ENCODE results near the gene MYO1F.

Gene MYO1F

DNA sequence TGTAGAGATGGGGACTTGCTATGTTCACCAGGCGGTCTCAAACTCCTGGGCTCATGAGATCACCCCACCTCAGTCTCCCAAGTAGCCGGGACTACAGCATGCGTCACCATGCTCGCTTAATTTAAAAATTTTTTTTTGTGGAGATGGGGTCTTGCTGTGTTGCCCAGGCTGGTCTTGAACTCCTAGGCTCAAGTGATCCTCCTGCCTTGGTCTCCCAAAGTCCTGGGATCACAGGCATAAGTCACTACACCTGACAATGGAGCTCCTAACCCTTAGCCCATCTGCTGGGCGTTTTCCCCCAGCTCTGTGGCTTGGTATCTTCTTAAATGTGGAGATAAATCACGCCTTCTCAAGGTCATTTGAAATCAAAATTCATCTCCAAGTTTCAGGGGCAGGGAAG lies 39.6 kb upstream of the MYO1F start:
- H3K9ac ChIP-seq = no peak overlapping the region
- no peak overlapping the region for H2AFZ ChIP-seq
- H3K36me3 ChIP-seq (ENCODE audit: control insufficient read depth, insufficient read depth, low read length) = no peaks in the 10 kb centered on the region
- H3K79me2 ChIP-seq = no peaks in the 10 kb centered on the region
- H3K4me3 ChIP-seq (ENCODE audit: low read depth, low read length) = no peak overlapping the region
- no peaks in the 10 kb centered on the region for H3K9me3 ChIP-seq (ENCODE audit: control insufficient read depth, low read length)
- no peaks in the 10 kb centered on the region for H3K4me1 ChIP-seq
- no peaks in the 10 kb centered on the region for H3K27me3 ChIP-seq (ENCODE audit: control insufficient read depth, insufficient read depth, low read length)
- no peak overlapping the region for H3K4me2 ChIP-seq (ENCODE audit: low read length)
- no peak overlapping the region for H3K27ac ChIP-seq
- TF ChIP-seq, protein P1, sequence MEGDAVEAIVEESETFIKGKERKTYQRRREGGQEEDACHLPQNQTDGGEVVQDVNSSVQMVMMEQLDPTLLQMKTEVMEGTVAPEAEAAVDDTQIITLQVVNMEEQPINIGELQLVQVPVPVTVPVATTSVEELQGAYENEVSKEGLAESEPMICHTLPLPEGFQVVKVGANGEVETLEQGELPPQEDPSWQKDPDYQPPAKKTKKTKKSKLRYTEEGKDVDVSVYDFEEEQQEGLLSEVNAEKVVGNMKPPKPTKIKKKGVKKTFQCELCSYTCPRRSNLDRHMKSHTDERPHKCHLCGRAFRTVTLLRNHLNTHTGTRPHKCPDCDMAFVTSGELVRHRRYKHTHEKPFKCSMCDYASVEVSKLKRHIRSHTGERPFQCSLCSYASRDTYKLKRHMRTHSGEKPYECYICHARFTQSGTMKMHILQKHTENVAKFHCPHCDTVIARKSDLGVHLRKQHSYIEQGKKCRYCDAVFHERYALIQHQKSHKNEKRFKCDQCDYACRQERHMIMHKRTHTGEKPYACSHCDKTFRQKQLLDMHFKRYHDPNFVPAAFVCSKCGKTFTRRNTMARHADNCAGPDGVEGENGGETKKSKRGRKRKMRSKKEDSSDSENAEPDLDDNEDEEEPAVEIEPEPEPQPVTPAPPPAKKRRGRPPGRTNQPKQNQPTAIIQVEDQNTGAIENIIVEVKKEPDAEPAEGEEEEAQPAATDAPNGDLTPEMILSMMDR (IDR thresholded peaks at IDR 0.05) = no peak

DNA sequence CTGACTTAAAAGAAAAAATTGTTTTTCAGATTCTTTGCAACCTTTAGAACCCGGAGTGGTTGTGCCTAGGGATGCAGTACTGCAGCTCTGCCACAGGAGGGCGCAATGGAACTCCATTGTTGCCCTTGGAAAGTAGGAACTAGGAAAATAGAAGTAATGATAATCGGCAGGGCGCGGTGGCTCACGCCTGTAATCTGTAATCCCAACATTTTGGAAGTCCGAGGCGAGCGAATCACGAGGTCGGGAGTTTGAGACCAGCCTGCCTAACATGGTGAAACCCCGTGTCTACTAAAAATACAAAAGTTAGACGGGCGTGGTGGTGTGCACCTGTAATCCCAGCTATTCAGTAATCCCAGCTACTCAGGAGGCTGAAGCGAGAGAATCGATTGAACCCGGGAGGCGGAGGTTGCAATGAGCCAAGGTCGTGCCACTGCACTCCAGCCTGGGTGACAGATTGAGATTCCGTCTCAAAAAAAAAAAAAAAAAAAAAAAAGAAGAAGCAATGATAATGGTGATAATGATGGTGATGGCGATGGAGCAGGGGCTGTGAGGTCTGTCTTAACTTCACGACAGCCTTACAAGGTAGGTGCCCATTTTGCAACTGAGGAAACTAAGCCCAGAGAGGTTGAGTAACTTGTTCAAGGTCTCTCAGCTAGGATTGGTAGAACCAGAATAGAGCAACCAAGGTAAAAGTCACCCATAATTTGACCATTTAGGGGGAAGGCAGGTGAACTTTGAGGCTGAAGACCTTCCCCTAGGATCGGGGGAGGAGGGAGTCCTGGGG lies 38.8 kb upstream of the MYO1F start:
- Histone ChIP-seq H3K27me3 (ENCODE audit: control insufficient read depth, insufficient read depth, low read length) (no peaks in the 10 kb centered on the region), H2AFZ (no peak overlapping the region), H3K36me3 (ENCODE audit: control insufficient read depth, insufficient read depth, low read length) (no peaks in the 10 kb centered on the region), H3K4me3 (ENCODE audit: low read depth, low read length) (no peak overlapping the region), H3K27ac (no peak overlapping the region), H3K9me3 (ENCODE audit: control insufficient read depth, low read length) (no peaks in the 10 kb centered on the region), H3K79me2 (no peaks in the 10 kb centered on the region), H3K4me1 (no peaks in the 10 kb centered on the region), H3K9ac (no peak overlapping the region), H3K4me2 (ENCODE audit: low read length) (no peak overlapping the region)
- TF ChIP-seq, protein P1 (IDR thresholded peaks at IDR 0.05) = peak; percentile 72

GRCh38 chr19:8615024-8615423 lies 37.8 kb upstream of the MYO1F start:
- no peak overlapping the region for H3K9ac ChIP-seq
- H3K27ac ChIP-seq = no peak overlapping the region
- H3K4me1 ChIP-seq = no peaks in the 10 kb centered on the region
- H2AFZ ChIP-seq = no peak overlapping the region
- H3K9me3 ChIP-seq (ENCODE audit: control insufficient read depth, low read length) = no peaks in the 10 kb centered on the region
- no peak overlapping the region for H3K4me3 ChIP-seq (ENCODE audit: low read depth, low read length)
- TF ChIP-seq, protein P1 (IDR thresholded peaks at IDR 0.05) = no peak
- no peaks in the 10 kb centered on the region for H3K27me3 ChIP-seq (ENCODE audit: control insufficient read depth, insufficient read depth, low read length)
- H3K36me3 ChIP-seq (ENCODE audit: control insufficient read depth, insufficient read depth, low read length) = no peaks in the 10 kb centered on the region
- H3K4me2 ChIP-seq (ENCODE audit: low read length) = no peak overlapping the region
- no peaks in the 10 kb centered on the region for H3K79me2 ChIP-seq

DNA sequence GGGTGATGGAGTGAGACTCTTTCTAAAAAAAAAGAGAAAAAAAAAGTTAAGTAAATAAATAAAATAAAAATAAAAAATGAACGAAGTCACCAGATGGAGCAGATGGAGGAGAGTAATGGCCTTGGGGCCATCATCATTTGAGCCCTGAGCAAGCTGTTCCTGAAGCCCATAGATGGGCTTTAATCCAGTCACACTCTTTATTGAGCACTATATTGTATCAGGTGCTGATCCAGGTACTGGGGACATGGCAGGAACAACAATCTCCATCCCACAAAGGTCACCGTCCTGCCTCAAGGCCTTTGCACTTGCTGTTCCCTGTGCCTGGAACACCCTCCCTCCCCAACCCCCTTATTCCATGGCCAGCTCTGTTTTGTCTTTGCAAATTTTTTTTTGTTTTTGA lies 37.2 kb upstream of the MYO1F start:
- Histone ChIP-seq H3K4me2 (ENCODE audit: low read length) (no peak overlapping the region), H3K9ac (no peak overlapping the region), H3K4me1 (no peaks in the 10 kb centered on the region), H3K36me3 (ENCODE audit: control insufficient read depth, insufficient read depth, low read length) (no peaks in the 10 kb centered on the region), H3K27ac (no peak overlapping the region), H3K4me3 (ENCODE audit: low read depth, low read length) (no peak overlapping the region), H2AFZ (no peak overlapping the region), H3K79me2 (no peaks in the 10 kb centered on the region), H3K27me3 (ENCODE audit: control insufficient read depth, insufficient read depth, low read length) (no peaks in the 10 kb centered on the region), H3K9me3 (ENCODE audit: control insufficient read depth, low read length) (no peaks in the 10 kb centered on the region)
- TF ChIP-seq, protein P1 (IDR thresholded peaks at IDR 0.05) = no peak

DNA sequence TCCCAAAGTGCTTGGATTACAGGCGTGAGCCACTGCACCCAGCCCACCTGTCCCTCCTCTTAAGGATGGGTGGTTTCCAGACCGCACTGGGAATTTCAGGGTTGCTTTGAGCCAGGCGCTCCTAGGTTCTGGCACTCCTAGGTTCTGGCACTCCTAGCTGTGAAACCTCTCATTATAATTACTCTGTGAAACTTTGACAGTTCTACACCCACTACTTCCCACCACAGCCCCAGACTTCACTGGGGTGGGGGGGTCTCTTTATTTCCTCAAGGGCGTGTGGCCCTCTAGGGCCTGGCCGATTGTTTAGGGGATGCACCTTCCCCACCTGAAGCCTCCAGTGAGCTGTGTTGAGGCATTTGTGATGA lies 35.5 kb upstream of the MYO1F start:
- H3K27me3 ChIP-seq (ENCODE audit: control insufficient read depth, insufficient read depth, low read length) = no peaks in the 10 kb centered on the region
- TF ChIP-seq, protein P1 (IDR thresholded peaks at IDR 0.05) = no peak
- H3K36me3 ChIP-seq (ENCODE audit: control insufficient read depth, insufficient read depth, low read length) = no peaks in the 10 kb centered on the region
- H3K27ac ChIP-seq = no peak overlapping the region
- H3K4me1 ChIP-seq = peaks cover 7% of the 10 kb centered on the region
- H3K4me2 ChIP-seq (ENCODE audit: low read length) = no peak overlapping the region
- no peak overlapping the region for H2AFZ ChIP-seq
- H3K9me3 ChIP-seq (ENCODE audit: control insufficient read depth, low read length) = no peaks in the 10 kb centered on the region
- no peak overlapping the region for H3K4me3 ChIP-seq (ENCODE audit: low read depth, low read length)
- no peaks in the 10 kb centered on the region for H3K79me2 ChIP-seq
- H3K9ac ChIP-seq = no peak overlapping the region

Measured in parathyroid adenoma (tissue), 2 donors.